Measurements from ENCODE around the gene PPP1R1C. TPM values are rescaled to one million over a fixed set of nuclear protein-coding genes. Genes with fewer than 3 reads are reported as not detected.
A peak's percentile ranks its signal among the peaks of the same experiment; 100 is the strongest.

Gene PPP1R1C
- total and polyA plus RNA-seq, 3 donors from 2014 or later, result 16.4 to 98.9 (median 26.2) TPM

DNA sequence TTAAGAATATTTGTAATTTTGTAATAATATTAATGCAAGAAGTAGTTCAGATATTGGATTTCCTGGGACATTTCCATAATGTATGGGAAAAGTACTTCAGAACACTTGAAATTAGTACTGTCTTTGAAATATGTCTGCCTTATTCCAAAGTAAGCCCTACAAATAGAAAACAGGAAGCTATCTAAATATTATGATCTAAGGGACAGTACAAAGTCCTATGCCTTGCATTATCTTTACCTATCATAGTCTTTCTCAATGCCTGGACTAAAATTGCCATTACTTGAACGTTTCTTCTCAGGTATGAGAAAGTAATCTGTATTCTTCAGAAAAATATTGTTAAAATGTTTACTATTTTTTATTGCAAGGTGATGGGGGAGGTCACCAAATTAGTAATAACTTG is 113.0 kb downstream of the PPP1R1C start:
- Histone ChIP-seq H3K27ac (no peak overlapping the region), H3K4me3 (no peak overlapping the region), H3K36me3 (ENCODE audit: low read depth, missing control alignments) (no peaks in the 10 kb centered on the region), H3K4me1 (peaks cover 5% of the 10 kb centered on the region), H3K27me3 (no peaks in the 10 kb centered on the region), H3K9me3 (no peaks in the 10 kb centered on the region)
- no peak for DNase-seq
- intact Hi-C loops (cut with DNase I; ENCODE audit: low total_unique reads), result no loop called here
- TF ChIP-seq, protein P1, sequence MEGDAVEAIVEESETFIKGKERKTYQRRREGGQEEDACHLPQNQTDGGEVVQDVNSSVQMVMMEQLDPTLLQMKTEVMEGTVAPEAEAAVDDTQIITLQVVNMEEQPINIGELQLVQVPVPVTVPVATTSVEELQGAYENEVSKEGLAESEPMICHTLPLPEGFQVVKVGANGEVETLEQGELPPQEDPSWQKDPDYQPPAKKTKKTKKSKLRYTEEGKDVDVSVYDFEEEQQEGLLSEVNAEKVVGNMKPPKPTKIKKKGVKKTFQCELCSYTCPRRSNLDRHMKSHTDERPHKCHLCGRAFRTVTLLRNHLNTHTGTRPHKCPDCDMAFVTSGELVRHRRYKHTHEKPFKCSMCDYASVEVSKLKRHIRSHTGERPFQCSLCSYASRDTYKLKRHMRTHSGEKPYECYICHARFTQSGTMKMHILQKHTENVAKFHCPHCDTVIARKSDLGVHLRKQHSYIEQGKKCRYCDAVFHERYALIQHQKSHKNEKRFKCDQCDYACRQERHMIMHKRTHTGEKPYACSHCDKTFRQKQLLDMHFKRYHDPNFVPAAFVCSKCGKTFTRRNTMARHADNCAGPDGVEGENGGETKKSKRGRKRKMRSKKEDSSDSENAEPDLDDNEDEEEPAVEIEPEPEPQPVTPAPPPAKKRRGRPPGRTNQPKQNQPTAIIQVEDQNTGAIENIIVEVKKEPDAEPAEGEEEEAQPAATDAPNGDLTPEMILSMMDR (IDR thresholded peaks at IDR 0.05), result no peak
- WGBS, 2 donors, result 74 to 92% methylated on average over 1 of the region's 1 CpG

DNA sequence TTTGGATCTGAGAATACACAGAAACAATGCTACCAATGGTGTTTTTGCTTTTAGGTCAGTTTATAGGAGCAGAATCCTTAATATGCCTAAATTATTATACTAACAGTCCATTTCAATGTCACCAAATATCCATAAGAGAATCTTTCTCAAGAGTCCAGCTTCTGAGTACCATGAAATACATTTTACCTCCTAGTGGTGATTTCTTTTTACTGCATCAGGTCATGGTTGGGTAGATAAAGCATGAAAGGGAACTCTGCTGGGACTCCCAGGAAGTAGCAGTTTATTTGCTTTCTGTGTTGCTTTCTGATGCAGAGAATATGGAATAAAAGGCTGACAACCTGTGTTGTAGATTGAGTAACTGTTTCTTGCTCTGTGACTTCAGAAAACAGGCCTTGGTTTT is 115.6 kb downstream of the PPP1R1C start:
- H3K27ac ChIP-seq, result no peak overlapping the region
- TF ChIP-seq, protein P1 (IDR thresholded peaks at IDR 0.05), result peak in 1 of 3 experiments; percentile 30
- TF ChIP-seq POLR2A (IDR thresholded peaks at IDR 0.05), result no peak
- no peak for DNase-seq
- no peak overlapping the region for H3K4me3 ChIP-seq
- H3K27me3 ChIP-seq, result no peaks in the 10 kb centered on the region
- peaks cover 5% of the 10 kb centered on the region for H3K4me1 ChIP-seq
- H3K36me3 ChIP-seq (ENCODE audit: low read depth, missing control alignments), result no peaks in the 10 kb centered on the region
- intact Hi-C loops (cut with DNase I; ENCODE audit: low total_unique reads), result no loop called here
- H3K9me3 ChIP-seq, result no peaks in the 10 kb centered on the region

DNA sequence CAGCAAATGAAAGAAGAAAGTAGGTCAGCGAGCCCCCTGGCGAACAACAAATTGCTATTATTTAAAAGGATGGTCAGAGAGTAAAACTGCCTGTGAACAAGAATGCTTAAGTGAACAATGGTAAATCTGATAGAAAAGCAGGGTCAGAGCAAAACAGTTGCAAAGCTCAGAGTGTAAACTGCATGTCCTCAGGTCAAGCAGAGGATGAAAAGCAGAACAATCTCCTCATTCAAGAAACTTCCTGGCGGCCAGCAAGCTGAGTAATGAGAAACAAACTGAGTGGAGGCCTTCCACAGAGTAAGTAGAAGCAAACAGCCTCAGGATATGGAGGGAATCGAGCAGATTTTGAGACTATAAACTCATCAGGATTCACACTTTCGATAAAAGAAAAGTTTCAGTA is 117.9 kb downstream of the PPP1R1C start:
- intact Hi-C loops (cut with DNase I; ENCODE audit: low total_unique reads), result no loop called here
- H3K27me3 ChIP-seq, result no peaks in the 10 kb centered on the region
- 66 to 70% methylated on average over 5 of the region's 5 CpGs for WGBS, 2 donors
- H3K27ac ChIP-seq, result peak overlapping the region in 1 of 2 donors; percentile 11
- TF ChIP-seq POLR2A (IDR thresholded peaks at IDR 0.05), result no peak
- TF ChIP-seq, protein P1 (IDR thresholded peaks at IDR 0.05), result no peak
- H3K36me3 ChIP-seq (ENCODE audit: low read depth, missing control alignments), result no peaks in the 10 kb centered on the region
- H3K4me3 ChIP-seq, result no peak overlapping the region
- H3K4me1 ChIP-seq, result no peaks in the 10 kb centered on the region
- DNase-seq, result peak; percentile 53
- H3K9me3 ChIP-seq, result no peaks in the 10 kb centered on the region

DNA sequence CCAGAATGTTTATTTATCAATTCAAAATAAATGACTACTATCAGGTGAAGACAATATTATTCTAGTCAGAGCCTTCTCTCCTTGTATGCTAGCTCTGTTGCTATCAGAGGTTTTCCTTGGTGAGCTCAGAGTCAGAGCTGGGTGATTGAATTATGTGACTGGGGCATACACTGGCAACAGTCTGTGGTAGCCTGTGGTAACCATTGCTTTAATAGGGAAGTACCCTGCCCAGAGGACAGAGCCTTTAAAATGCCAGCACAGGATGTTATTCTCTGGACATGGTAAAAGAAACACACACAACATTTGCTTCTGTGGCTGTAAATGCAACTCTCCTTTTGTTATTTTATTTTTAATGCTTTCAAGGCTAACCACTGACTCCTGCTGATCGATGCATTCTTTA is 124.7 kb downstream of the PPP1R1C start:
- DNase-seq, result no peak
- WGBS, 2 donors, result 76% methylated on average over 1 of the region's 1 CpG
- no peaks in the 10 kb centered on the region for H3K4me1 ChIP-seq
- no peaks in the 10 kb centered on the region for H3K9me3 ChIP-seq
- no peak overlapping the region for H3K4me3 ChIP-seq
- no peak overlapping the region for H3K27ac ChIP-seq
- H3K36me3 ChIP-seq (ENCODE audit: low read depth, missing control alignments), result no peaks in the 10 kb centered on the region
- no peaks in the 10 kb centered on the region for H3K27me3 ChIP-seq
- no peak for TF ChIP-seq POLR2A (IDR thresholded peaks at IDR 0.05)
- TF ChIP-seq, protein P1 (IDR thresholded peaks at IDR 0.05), result no peak
- intact Hi-C loops (cut with DNase I; ENCODE audit: low total_unique reads), result no loop called here

DNA sequence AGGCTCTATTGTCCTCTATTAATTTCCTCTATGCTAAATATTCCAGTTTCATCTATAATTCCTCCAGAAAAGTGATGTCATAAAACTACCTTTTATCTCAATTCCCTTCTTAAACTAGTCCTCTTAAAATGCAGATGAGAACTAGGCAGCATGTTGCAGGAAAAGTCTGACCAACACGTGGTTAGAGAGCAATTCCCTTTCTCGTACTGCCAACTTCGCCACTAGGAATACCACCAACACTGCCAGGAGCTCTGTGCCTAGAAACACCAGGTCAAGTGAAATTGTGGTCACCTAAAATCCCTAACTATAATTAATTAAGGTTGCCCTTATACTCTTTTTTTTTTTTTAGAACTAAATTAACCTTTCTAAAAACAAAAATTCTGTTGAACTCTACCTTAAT is 127.7 kb downstream of the PPP1R1C start:
- H3K9me3 ChIP-seq, result no peaks in the 10 kb centered on the region
- TF ChIP-seq POLR2A (IDR thresholded peaks at IDR 0.05), result no peak
- TF ChIP-seq, protein P1 (IDR thresholded peaks at IDR 0.05), result no peak
- 87 to 90% methylated on average over 3 of the region's 3 CpGs for WGBS, 2 donors
- H3K36me3 ChIP-seq (ENCODE audit: low read depth, missing control alignments), result no peaks in the 10 kb centered on the region
- no peak for DNase-seq
- H3K4me3 ChIP-seq, result no peak overlapping the region
- H3K4me1 ChIP-seq, result no peaks in the 10 kb centered on the region
- intact Hi-C loops (cut with DNase I; ENCODE audit: low total_unique reads), result no loop called here
- H3K27me3 ChIP-seq, result no peaks in the 10 kb centered on the region
- no peak overlapping the region for H3K27ac ChIP-seq

Measured in testis (tissue), 3 donors.